Esophagus squamous epithelium (tissue), 5 donors: Measurements from ENCODE around the gene RBM34. TPM values are rescaled to one million over a fixed set of nuclear protein-coding genes. Genes with fewer than 3 reads are reported as not detected.

ENCODE experiments used
- DNase-seq: peaks from one replicate; lab custom pipeline; 2025; lab: John Stamatoyannopoulos, UW
- H3K27ac ChIP-seq, 4 donors: fragments of 200-600 bp; sonication (generic); one replicate each; pipeline ENCODE4 v1.5.1; 2016 to 2019; ENCODE audit warnings: mild to moderate bottlenecking in 1 of 4
- H3K27me3 ChIP-seq, 4 donors: fragments of 200-600 bp; sonication (generic); 1 replicate in 3 of 4; 2 replicates in 1 of 4; pipeline versions ENCODE4 v1.5.1 to v1.6.0; 2017 to 2021; ENCODE audit warnings: antibody characterized with exemption in 1 of 4
- H3K36me3 ChIP-seq, 3 donors: fragments of 200-600 bp; sonication (generic); one replicate each; pipeline ENCODE4 v1.5.1; 2016 to 2019
- H3K4me1 ChIP-seq, 3 donors: fragments of 200-600 bp; sonication (generic); one replicate each; pipeline ENCODE4 v1.5.1; 2017 to 2019
- H3K4me3 ChIP-seq, 4 donors: fragments of 200-600 bp; sonication (generic); 1 replicate in 3 of 4; 2 replicates in 1 of 4; pipeline ENCODE4 v1.5.1; 2016 to 2019; ENCODE audit warnings: mild to moderate bottlenecking in 2 of 4, moderate library complexity in 1 of 4
- H3K9me3 ChIP-seq, 3 donors: fragments of 200-600 bp; sonication (generic); one replicate each; pipeline ENCODE4 v1.5.1; 2016 to 2019
- CTCF ChIP-seq, 6 experiments: fragments of 450-650 bp in 4 of 6; fragments of 200-600 bp in 2 of 6; sonication (generic) in 2 of 6; IDR thresholded peaks; one replicate each; pipeline ENCODE4 v1.5.1; 2016 to 2019; ENCODE audit warnings: antibody characterized with exemption in 6 of 6, mild to moderate bottlenecking in 4 of 6, moderate library complexity in 4 of 6
- POLR2A ChIP-seq, 4 donors: fragments of 450-650 bp; IDR thresholded peaks; one replicate each; pipeline ENCODE4 v1.6.1; 2017; ENCODE audit warnings: antibody characterized with exemption in 4 of 4, mild to moderate bottlenecking in 4 of 4, moderate library complexity in 3 of 4
- WGBS, 2 donors: methylation state at CpG; one replicate each; pipeline ENCODE4 v1.1.5; 2018; 5-methylcytosine and 5-hydroxymethylcytosine counted together
- intact Hi-C: fragments of 100-400 bp; cut with DNase I; formaldehyde crosslinking; loops from one replicate; pipeline ENCODE4 v1.15.0; 2022
- total RNA-seq, 4 donors: library from RNA; depleted of rRNA; stranded (reverse); fragments of >200 nt; gene quantifications; one replicate each; pipeline ENCODE4 v1.1.0, GENCODE V29; 2016
- donor health status: DM: yes; HTN: yes; CAD: no.

Gene RBM34
- total RNA-seq, 4 donors from 2014 or later: 38.8 to 54.2 (median 40.5) TPM

GRCh38 chr1:235181561-235182245 is 20.7 kb upstream of the RBM34 start:
- no peak for DNase-seq
- Histone ChIP-seq H3K27me3 (no peaks in the 10 kb centered on the region), H3K36me3 (peaks cover 1 to 82% (median 4%) of the 10 kb centered on the region in 3 donors), H3K4me3 (no peak overlapping the region), H3K4me1 (no peaks in the 10 kb centered on the region), H3K27ac (no peak overlapping the region), H3K9me3 (no peaks in the 10 kb centered on the region)
- TF ChIP-seq CTCF (IDR thresholded peaks at IDR 0.05): no peak
- no peak for TF ChIP-seq POLR2A (IDR thresholded peaks at IDR 0.05)
- 74 to 81% methylated on average over 8 of the region's 8 CpGs for WGBS, 2 donors
- intact Hi-C loops: no loop called here

- DNase-seq: no peak
Measured at GRCh38 chr1:235180916-235181460, 19.9 kb upstream of the RBM34 start.

GRCh38 chr1:235176486-235176885 is 15.4 kb upstream of the RBM34 start:
- WGBS, 2 donors: 63 to 100% methylated on average over 1 to 3 of the region's 7 CpGs
- peaks cover 6 to 78% (median 18%) of the 10 kb centered on the region in 3 donors for H3K36me3 ChIP-seq
- DNase-seq: no peak

More at GRCh38 chr1:235180916-235181460, 19.9 kb upstream of the RBM34 start:
- peaks cover 4 to 79% (median 5%) of the 10 kb centered on the region in 3 donors for H3K36me3 ChIP-seq
- no peaks in the 10 kb centered on the region for H3K4me1 ChIP-seq
- no peak overlapping the region for H3K4me3 ChIP-seq
- no peaks in the 10 kb centered on the region for H3K27me3 ChIP-seq
- intact Hi-C loops: no loop called here
- H3K27ac ChIP-seq: no peak overlapping the region
- TF ChIP-seq CTCF (IDR thresholded peaks at IDR 0.05): no peak
- no peak for TF ChIP-seq POLR2A (IDR thresholded peaks at IDR 0.05)
- no peaks in the 10 kb centered on the region for H3K9me3 ChIP-seq
- 87 to 90% methylated on average over 5 of the region's 5 CpGs for WGBS, 2 donors

GRCh38 chr1:235169986-235170385 is 8.9 kb upstream of the RBM34 start:
- Histone ChIP-seq H3K9me3 (no peaks in the 10 kb centered on the region), H3K36me3 (peaks cover 5 to 80% (median 15%) of the 10 kb centered on the region in 3 donors), H3K27me3 (no peaks in the 10 kb centered on the region), H3K27ac (no peak overlapping the region), H3K4me3 (no peak overlapping the region), H3K4me1 (no peaks in the 10 kb centered on the region)
- DNase-seq: no peak
- TF ChIP-seq CTCF (IDR thresholded peaks at IDR 0.05): no peak
- TF ChIP-seq POLR2A (IDR thresholded peaks at IDR 0.05): no peak
- intact Hi-C loops: no loop called here

More at GRCh38 chr1:235176486-235176885, 15.4 kb upstream of the RBM34 start:
- Histone ChIP-seq H3K4me3 (no peak overlapping the region), H3K4me1 (no peaks in the 10 kb centered on the region), H3K27me3 (no peaks in the 10 kb centered on the region), H3K9me3 (no peaks in the 10 kb centered on the region), H3K27ac (no peak overlapping the region)
- intact Hi-C loops: no loop called here
- TF ChIP-seq POLR2A (IDR thresholded peaks at IDR 0.05) (no peak), CTCF (IDR thresholded peaks at IDR 0.05) (no peak)

- intact Hi-C loops: no loop called here
- TF ChIP-seq POLR2A (IDR thresholded peaks at IDR 0.05): no peak
- TF ChIP-seq CTCF (IDR thresholded peaks at IDR 0.05): no peak
- DNase-seq: no peak
- no peaks in the 10 kb centered on the region for H3K27me3 ChIP-seq
- no peaks in the 10 kb centered on the region for H3K9me3 ChIP-seq
- peaks cover 0 to 66% (median 4%) of the 10 kb centered on the region in 3 donors for H3K36me3 ChIP-seq
- 89 to 91% methylated on average over 3 of the region's 3 CpGs for WGBS, 2 donors
- no peak overlapping the region for H3K4me3 ChIP-seq
- no peaks in the 10 kb centered on the region for H3K4me1 ChIP-seq
- H3K27ac ChIP-seq: no peak overlapping the region
Measured at GRCh38 chr1:235168375-235168774, 7.3 kb upstream of the RBM34 start.
